Transverse colon (tissue), 4 donors: Measurements from ENCODE around the gene ADGRA1.

Source experiments
- CTCF ChIP-seq, 5 experiments: fragments of 200-600 bp in 3 of 5; fragments of 450-650 bp in 2 of 5; sonication (generic) in 3 of 5; IDR thresholded peaks; 1 replicate in 2 of 5; 2 replicates in 3 of 5; pipeline ENCODE4 v1.5.1; 2016 to 2017; ENCODE audit warnings: antibody characterized with exemption in 5 of 5, inconsistent platforms in 3 of 5, mild to moderate bottlenecking in 2 of 5, moderate library complexity in 1 of 5
- EP300 ChIP-seq: sonication (generic); formaldehyde crosslinking; IDR thresholded peaks from one replicate; pipeline ENCODE4 v1.6.1; 2017; ENCODE audit warnings: antibody characterized with exemption, low read depth
- POLR2AphosphoS5 ChIP-seq, 3 donors: sonication (generic); formaldehyde crosslinking; IDR thresholded peaks; one replicate each; pipeline ENCODE4 v1.6.1; 2016; ENCODE audit warnings: antibody characterized with exemption in 3 of 3

GRCh38 chr10:133156674-133157579 lies 69.2 kb downstream of the ADGRA1 start:
- TF ChIP-seq CTCF (IDR thresholded peaks at IDR 0.05) (no peak), POLR2AphosphoS5 (IDR thresholded peaks at IDR 0.05) (no peak), EP300 (no peak)
